ENCODE results near the gene CHRNG.
"Not testable (repeated sequence)": the region's sequence is repeated elsewhere in the genome, so short reads cannot be mapped to it uniquely, and the experiment has no call there.

The CHRNG gene

GRCh38 chr2:232568161-232568560 is 28.7 kb downstream of the CHRNG start:
- ChIA-PET POLR2A (no interaction called here), CTCF (interaction anchor here (1.0 to 2.0 kb wide), 3 partner anchors 9 to 27 kb away, joined by 3 to 5 read pairs (median 4); no protein-coding TSS in a partner anchor)
- TF ChIP-seq CTCF (IDR thresholded peaks at IDR 0.05; ENCODE audit: control extremely low read depth, extremely low read depth, low read depth, missing control alignments) = no peak
- no peak for DNase-seq (ENCODE audit: extremely low spot score)

- ChIA-PET CTCF (interaction anchor here (1.0 to 1.2 kb wide), 2 partner anchors 10 to 17 kb away, joined by 3 to 4 read pairs; no protein-coding TSS in a partner anchor), POLR2A (no interaction called here)
- TF ChIP-seq CTCF (IDR thresholded peaks at IDR 0.05; ENCODE audit: control extremely low read depth, extremely low read depth, low read depth, missing control alignments) = no peak
- no peak for DNase-seq (ENCODE audit: extremely low spot score)
Observed at GRCh38 chr2:232569541-232569940, 30.0 kb downstream of the CHRNG start.

GRCh38 chr2:232570481-232570880 is 31.0 kb downstream of the CHRNG start:
- CTCF ChIA-PET; DNase-seq (ENCODE audit: extremely low spot score); POLR2A ChIA-PET: not testable (repeated sequence)

- ChIA-PET POLR2A (no interaction called here), CTCF (no interaction called here)
- TF ChIP-seq CTCF (IDR thresholded peaks at IDR 0.05; ENCODE audit: control extremely low read depth, extremely low read depth, low read depth, missing control alignments) = no peak
- no peak for DNase-seq (ENCODE audit: extremely low spot score)
Observed at GRCh38 chr2:232571026-232571474, 31.6 kb downstream of the CHRNG start.

- POLR2A ChIA-PET = no interaction called here
- CTCF ChIA-PET = interaction anchor here (1.1 to 1.5 kb wide), 3 partner anchors 20 to 30 kb away, joined by 3 read pairs; no protein-coding TSS in a partner anchor
- no peak for DNase-seq (ENCODE audit: extremely low spot score)
- TF ChIP-seq CTCF (IDR thresholded peaks at IDR 0.05; ENCODE audit: control extremely low read depth, extremely low read depth, low read depth, missing control alignments) = no peak
Observed at GRCh38 chr2:232573042-232573441, 33.5 kb downstream of the CHRNG start.

- TF ChIP-seq CTCF (IDR thresholded peaks at IDR 0.05; ENCODE audit: control extremely low read depth, extremely low read depth, low read depth, missing control alignments) = no peak
- DNase-seq (ENCODE audit: extremely low spot score) = no peak
- CTCF ChIA-PET = interaction anchor here (1.1 to 1.5 kb wide), 3 partner anchors 20 to 29 kb away, joined by 3 read pairs; no protein-coding TSS in a partner anchor
- POLR2A ChIA-PET = no interaction called here
Observed at GRCh38 chr2:232573771-232574435, 34.4 kb downstream of the CHRNG start.

GRCh38 chr2:232574674-232575403 is 35.3 kb downstream of the CHRNG start:
- POLR2A ChIA-PET = no interaction called here
- no peak for DNase-seq (ENCODE audit: extremely low spot score)
- CTCF ChIA-PET = interaction anchor here (1.1 kb wide), 1 partner anchor 9 kb away, joined by 4 read pairs; no protein-coding TSS in a partner anchor
- no peak for TF ChIP-seq CTCF (IDR thresholded peaks at IDR 0.05; ENCODE audit: control extremely low read depth, extremely low read depth, low read depth, missing control alignments)

Measured in GM10248 (cell line).